HG02981 (cell line): Measurements from ENCODE around the gene TPST1.
A peak's percentile ranks its signal among the peaks of the same experiment; 100 is the strongest.

Experiments used
- ATAC-seq: cut with Tn5 transposase; IDR thresholded peaks from one replicate; pipeline ENCODE4 v1.9.1; 2021; ENCODE audit warnings: mild to moderate bottlenecking, moderate library complexity; ENCODE audit not compliant: unreplicated experiment

Gene TPST1

GRCh38 chr7:66237906-66238772, 33.0 kb downstream of the TPST1 start:
- ATAC-seq, result peak; percentile 77

GRCh38 chr7:66238773-66239466, 33.8 kb downstream of the TPST1 start:
- peak; percentile 52 for ATAC-seq

- no peak for ATAC-seq
Observed at GRCh38 chr7:66239467-66239856, 34.3 kb downstream of the TPST1 start.

- peak; percentile 56 for ATAC-seq
Observed at GRCh38 chr7:66245008-66245407, 39.9 kb downstream of the TPST1 start.

GRCh38 chr7:66246554-66247171, 41.5 kb downstream of the TPST1 start:
- no peak for ATAC-seq

- no peak for ATAC-seq
Observed at GRCh38 chr7:66247380-66248078, 42.4 kb downstream of the TPST1 start.

GRCh38 chr7:66250711-66251110, 45.6 kb downstream of the TPST1 start:
- ATAC-seq, result no peak

GRCh38 chr7:66255534-66256100, 50.5 kb downstream of the TPST1 start:
- ATAC-seq, result no peak

- no peak for ATAC-seq
Observed at GRCh38 chr7:66256281-66256680, 51.1 kb downstream of the TPST1 start.

GRCh38 chr7:66257481-66257880, 52.3 kb downstream of the TPST1 start:
- no peak for ATAC-seq

- ATAC-seq, result no peak
Observed at GRCh38 chr7:66258409-66258808, 53.3 kb downstream of the TPST1 start.

- ATAC-seq, result no peak
Observed at GRCh38 chr7:66261941-66262340, 56.8 kb downstream of the TPST1 start.

GRCh38 chr7:66263936-66264335, 58.8 kb downstream of the TPST1 start:
- no peak for ATAC-seq

- ATAC-seq, result no peak
Observed at GRCh38 chr7:66265566-66265965, 60.4 kb downstream of the TPST1 start.

GRCh38 chr7:66267249-66267648, 62.1 kb downstream of the TPST1 start:
- no peak for ATAC-seq

- no peak for ATAC-seq
Observed at GRCh38 chr7:66269978-66270377, 64.8 kb downstream of the TPST1 start.

- no peak for ATAC-seq
Observed at GRCh38 chr7:66272321-66272720, 67.2 kb downstream of the TPST1 start.

GRCh38 chr7:66276363-66276762, 71.2 kb downstream of the TPST1 start:
- ATAC-seq, result no peak

- ATAC-seq, result no peak
Observed at GRCh38 chr7:66277492-66277891, 72.4 kb downstream of the TPST1 start.

GRCh38 chr7:66279912-66280311, 74.8 kb downstream of the TPST1 start:
- ATAC-seq, result no peak
